HG02642 (cell line): ENCODE measurements around the gene KEAP1.

Source experiments
- ATAC-seq: cut with Tn5 transposase; IDR thresholded peaks from one replicate; pipeline ENCODE4 v1.9.1; 2021; ENCODE audit warnings: mild to moderate bottlenecking; ENCODE audit not compliant: unreplicated experiment, poor library complexity

Gene KEAP1

DNA sequence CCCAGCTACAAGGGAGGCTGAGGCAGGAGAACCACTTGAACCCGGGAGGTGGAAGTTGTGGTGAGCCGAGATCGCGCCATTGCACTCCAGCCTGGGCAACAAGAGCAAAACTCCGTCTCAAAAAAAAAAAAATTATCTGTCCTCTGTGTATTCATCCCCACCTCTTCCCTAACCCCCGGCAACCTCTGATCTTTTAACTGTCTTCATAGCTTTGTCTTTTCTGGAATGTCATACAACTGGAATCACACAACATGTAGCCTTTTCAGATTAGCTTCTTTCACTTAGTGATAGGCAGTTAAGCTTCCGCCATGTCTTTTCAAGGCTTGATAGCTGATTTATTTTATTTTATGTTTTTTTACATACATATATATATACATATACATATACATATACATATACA is 22.5 kb upstream of the KEAP1 start:
- no peak for ATAC-seq

DNA sequence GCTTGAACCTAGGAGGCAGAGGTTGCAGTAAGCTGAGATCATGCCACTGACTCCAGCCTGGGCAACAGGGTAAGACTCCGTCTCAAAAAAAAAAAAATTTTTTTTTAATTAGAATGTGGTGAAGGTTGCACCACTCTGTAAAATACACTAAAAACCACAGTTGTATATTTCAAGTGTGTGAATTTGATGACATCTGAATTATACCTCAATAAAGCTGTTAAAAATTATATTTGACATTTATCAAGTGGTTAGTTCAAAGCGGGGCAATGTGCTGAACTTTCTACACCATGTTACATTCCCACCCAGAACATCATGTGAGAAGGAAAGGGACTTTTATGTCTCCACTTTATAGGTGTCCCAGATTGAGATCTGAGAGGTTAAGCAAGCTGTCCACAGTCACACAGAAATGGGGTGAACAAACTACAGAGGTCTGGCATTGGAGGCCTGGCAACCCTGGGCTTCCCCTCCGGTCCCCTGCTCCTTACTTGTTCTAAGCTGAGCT is 20.0 kb upstream of the KEAP1 start:
- ATAC-seq, result no peak

DNA sequence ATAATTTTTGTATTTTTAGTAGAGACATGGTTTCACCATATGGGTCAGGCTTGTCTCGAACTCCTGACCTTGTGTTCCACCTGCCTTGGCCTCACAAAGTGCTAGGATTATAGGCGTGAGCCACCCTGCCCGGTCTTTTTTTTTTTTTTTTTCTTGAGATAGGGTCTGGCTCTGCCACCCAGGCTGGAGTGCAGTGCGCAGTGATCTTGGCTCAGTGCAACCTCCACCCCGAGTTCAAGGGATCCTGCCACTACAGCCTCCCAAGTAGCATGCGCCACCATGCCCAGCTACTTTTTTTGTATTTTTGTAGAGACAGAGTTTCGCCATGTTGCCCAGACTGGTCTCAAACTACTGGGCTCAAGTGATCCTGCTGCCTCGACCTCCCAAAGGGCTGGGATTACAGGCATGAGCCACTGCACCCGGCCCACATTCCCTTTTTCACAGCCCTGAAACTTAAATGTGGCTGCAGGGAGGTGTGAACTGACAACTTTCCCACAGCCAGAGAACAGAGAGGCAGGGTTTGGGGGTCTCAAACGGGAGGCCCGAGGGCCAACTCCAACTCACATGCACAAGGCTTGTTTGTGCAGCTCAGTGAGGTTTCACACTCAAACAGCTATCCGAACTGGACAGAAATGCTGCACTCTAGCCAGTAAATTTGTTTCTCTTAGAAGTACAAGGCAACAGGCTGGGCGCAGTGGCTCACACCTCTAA is 18.5 kb upstream of the KEAP1 start:
- no peak for ATAC-seq

DNA sequence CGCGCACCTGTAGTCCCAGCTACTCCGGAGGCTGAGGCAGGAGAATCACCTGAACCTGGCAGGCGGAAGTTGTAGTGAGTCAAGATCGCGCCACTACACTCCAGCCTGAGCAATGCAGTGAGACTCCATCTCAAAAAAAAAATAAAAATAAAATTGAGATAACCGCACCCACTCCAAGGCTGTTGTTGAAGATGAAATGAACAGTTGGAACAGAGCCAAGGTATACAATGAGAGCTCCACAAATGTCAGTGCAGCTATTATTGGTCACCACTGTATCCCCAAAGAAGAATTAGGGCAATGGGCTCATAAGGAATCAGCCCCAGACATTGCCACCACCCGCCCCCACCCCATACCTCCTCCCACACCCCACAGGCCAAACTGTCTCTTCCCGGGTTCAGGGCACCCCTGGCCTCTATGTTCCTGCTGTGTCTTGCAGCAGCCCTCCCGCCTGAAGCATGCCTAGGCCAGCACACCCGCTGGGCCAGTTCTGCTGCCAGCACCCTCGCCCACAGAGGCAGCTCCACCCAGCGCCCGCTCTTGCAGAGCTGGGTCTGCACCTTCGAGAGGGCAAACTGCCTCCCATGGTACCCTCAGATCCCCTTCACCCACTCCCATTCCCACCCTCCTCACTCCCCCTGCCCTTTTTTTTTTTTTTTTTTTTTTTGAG is 17.6 kb upstream of the KEAP1 start:
- ATAC-seq, result no peak

DNA sequence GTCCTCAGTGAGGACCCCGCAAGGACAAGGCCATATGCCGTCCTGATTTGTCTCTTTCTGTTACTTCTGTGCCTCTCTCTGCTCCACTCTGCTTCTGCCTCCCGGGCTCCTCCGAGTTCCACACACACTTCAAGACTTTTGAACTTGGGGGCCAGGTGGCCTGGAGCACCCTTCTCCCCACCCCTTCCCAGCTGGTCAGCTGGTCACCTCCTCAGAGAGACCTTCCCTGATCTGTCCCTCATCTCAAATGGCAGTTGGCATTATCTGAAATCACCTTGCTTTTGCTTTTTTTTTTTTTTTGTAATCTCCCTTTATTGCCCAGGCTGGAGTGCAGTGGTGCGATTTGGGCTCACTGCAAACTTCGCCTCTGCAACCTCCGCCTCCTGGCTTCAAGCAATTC is 16.3 kb upstream of the KEAP1 start:
- no peak for ATAC-seq

DNA sequence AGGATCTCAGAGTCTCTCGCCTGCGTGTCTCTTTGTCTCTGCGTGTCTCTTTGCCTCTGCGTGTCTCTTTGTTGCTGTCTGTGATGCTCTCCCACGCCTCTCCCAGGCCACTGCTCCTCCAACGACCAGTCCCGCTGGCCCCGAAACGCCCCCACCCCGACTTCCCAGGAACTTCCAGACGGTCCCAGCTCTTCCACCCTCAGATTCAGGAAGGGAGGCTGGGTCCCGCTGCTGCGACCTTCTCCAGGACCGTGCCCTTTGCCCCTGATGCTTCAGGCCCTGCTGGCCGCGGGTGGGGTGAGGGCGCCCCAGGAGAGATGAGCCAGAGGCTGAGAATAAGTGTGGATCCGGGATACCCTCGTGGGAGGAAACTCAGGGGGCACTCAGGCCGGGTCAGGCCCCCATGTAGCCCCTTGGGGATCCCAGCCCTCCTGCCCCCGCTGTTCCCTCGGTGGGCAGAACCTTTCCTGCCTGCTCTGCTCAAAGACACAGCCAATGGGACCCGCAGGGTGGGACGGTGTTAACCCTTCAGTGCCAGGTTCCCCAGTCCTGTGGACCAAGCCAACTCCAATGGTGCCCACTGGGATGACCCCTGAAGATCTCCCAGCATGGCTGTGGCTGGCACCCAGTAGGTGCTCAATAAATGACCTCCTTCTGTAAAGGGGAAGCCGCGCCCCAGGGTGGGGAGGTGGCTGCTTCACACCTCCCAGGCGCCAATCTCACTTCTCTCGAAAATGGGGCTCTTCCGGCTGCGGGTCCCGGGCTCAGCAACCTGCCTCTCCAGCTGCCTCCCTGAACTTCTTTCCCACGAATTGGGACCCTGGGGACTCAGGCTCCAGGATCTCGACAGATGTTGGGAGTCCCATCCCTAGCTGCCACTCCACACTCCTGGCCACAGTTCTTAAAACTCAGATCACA is 15.5 kb upstream of the KEAP1 start:
- no peak for ATAC-seq

DNA sequence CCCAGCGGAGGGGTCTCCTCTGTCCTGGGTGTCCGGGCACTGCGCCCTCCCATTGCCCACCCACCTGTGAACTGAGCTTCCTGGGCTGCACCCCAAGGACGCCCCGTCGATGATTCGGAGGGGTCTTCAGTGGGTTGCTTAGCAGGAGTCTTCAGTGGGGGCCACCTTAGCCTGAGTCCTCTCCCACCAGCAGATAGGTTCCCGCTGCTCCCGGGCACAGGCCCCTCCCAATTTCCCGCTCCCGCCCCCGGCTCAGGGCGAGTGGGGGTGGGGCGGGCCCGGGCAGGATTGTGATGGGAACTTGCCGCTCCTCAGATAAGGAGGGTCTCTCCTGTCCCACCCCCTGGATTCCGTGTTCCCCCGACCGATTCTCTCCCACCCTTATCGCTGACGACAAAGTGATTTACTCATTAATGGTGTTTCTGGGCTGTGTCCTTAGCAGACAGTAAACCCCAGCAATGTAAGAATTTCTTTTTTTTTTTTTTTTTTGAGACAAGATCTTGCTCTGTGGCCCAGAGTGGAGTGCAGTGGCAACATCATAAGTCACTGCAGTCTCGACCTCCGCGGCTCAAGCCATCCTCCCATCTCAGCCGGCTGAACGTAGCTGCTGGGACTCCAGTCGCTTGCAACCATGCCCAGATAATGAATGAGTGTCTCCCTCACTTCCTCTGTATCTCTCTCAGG is 14.7 kb upstream of the KEAP1 start:
- ATAC-seq, result no peak

DNA sequence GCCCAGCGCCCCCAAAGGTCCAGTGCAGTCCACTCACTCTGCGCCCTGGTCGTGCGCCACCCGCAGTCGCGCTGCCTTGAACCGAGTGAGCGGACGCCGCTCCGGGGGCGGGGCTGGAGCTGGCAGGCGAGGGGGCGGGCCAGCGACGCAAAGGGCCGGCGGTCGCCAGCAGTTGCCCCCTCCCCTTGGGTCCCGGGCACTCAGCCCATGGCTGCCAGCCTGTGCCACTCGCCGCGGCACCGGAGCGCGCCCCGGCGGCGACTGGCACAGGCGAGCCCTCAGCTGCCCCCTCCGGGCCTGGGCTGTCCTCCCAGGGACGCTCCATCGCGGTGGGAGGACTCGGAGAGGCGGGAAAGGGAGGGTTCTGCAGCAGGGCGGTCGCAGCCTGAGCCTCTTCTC is 14.2 kb upstream of the KEAP1 start, which contains the start of gene S1PR5:
Gene S1PR5, minus strand, starts transcription at position 87 of the 399 bp plus-strand sequence. CDS start 2,436 bp downstream, outside the sequence.
- no peak for ATAC-seq

DNA sequence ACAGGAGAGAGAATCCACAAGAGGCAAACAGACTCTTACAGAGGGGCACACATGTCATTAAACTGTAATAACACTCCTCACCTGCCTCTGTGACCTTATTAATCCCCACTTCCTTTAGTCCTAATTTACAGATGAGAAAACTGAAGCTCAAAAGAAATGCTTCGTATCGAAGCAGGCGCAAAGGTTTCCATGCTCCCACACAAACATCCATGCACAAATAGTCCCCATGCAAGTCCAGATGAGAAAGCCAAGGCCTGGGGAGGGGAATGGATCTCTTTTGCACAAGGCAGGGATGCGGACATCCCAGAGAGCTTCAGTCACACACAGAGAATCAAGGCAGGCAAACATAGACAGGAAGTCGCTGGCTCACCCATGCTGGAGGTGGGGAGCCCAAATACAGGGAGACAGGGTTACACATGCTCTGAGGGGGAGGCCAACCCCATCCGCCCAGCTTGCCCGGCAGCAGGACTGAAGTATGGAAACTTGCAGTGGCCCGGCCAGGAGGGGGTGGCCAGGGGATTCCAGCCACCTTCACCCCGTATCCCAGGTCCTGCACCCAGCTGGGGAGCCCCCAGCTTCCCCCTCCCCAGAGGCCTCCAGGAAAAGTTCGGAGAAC is 13.6 kb upstream of the KEAP1 start:
- ATAC-seq, result no peak

DNA sequence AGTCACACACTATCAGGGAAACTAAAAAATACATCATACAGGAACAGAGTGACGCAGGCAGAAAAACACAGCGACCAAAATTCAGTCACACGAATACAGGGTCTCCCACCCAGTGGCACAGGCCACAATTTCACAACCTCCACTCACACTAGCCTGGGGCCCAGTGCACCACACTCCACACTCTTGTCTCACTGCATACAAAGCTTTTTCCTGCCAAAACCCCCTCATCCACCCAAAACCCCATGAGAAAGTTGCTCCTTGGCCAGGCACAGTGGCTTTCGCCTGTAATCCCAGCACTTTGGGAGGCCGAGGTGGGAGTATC is 12.9 kb upstream of the KEAP1 start:
- no peak for ATAC-seq

DNA sequence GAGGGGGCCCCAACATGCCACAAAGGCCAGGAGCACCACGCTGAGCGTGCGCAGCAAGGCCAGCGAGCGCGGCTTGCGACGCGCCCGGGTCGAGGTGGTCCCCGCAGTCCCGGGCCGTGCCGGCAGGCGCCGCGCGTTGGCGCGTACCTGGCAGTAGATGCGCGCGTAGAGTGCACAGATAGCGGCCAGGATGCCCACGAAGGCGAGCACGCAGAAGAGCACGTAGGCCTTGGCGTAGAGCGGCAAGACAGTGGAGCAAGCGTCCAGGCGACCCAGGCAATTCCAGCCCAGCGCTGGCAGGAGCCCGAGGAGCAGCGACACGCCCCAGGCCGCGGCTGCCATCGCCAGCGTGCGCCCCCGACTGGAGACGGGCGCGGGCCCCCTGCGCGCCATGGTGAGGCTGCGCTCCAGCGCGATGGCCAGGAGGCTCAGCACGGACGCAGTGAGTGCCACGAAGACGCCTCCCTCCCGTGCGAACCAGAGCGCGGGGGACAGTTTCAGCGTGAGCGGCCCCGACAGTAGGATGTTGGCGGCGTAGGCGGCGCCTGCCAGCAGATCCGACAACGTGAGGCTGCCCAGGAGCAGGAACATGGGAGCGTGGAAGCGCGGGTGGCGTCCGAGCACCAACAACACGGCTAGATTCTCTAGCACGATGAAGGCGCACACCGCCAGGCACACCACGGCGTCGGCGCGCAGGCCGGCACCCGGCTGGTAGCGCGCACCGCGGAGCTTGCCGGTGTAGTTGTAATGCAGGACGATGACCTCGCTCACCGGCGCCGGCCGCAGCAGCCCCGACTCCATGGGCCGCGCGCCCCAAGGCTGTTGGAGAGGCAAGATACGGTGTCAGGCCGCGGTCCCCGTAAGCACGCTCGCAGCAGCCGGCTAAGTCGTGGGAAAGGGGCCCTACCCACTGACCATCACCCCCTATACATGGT is 11.3 kb upstream of the KEAP1 start:
- no peak for ATAC-seq

DNA sequence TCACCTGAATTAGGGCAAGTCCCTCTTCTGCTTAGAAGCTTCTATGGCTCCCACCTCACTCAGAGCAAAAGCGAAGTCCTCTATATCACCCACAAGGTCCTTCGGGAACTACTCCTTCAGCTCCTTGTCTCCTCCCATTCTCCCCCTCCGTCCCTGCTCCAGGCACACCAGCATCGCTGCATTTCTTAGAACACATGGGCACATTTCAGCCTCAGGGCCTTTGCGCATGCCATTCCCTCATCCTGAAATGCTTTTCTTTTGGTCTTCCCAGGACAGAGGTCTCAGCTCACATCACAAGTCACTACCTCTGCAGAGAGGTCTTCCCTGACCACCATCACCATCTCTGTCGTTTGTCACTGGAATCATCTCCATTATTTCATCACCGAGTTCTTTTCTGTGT is 10.1 kb upstream of the KEAP1 start:
- ATAC-seq, result no peak

DNA sequence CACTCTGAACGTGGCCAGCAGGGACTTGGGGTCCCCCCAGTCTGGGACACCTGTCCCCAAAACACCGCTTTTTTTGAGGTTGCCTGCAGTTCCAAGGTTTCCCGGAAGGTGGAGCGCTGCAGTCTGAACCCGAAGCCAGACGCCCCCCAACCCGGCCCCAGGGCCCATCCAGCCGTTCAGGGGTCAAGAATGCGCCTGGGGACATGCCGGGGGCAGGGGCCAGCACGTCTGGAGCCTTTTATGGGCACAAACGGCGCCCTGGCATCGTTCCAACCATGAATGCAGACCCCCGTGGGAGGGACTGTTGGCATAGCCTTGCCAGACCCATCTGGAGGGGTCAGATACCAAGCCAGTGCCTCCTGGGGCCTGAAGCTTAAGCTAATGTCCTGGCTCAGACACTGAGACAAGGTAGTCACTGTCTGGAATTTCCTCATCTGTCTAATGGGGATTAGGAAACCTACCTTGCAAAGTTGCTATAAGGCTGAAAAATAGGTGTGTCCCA is 7.2 kb upstream of the KEAP1 start:
- no peak for ATAC-seq

DNA sequence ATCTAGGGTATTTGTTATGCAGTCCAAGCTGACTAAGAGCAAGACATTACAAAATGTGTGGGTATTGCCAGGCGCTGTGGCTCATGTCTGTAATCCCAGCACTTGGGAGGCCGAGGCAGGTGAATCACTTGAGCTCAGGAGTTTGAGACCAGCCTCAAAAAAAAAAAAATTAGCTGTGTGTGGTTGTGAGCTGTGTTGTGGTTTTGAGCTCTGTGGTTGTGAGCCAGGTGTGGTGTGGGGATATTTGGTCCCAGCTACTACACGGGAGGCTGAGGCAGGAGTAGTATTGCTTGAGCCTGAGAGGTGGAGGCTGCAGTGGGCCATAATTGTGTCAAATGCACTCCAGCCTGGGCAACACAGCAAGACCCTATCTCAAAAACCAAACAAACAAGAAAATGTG is 5.6 kb upstream of the KEAP1 start:
- no peak for ATAC-seq

DNA sequence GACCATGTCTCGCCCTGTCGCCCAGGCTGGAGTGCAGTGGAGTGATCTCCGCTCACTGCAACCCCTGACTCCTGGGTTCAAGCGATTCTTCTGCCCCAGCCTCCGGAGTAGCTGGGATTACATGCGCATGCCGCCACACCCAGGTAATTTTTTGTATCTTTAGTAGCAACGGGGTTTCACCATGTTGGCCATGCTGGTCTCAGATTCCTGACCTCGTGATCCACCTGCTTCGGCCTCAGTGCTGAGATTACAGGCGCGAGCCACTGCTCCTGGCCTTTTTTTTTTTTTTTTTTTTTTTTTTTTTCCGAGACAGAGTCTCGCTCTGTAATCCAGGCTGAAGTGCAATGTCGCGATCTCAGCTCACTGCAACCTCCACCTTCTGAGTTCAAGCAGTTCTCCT is 4.9 kb upstream of the KEAP1 start:
- ATAC-seq, result no peak

DNA sequence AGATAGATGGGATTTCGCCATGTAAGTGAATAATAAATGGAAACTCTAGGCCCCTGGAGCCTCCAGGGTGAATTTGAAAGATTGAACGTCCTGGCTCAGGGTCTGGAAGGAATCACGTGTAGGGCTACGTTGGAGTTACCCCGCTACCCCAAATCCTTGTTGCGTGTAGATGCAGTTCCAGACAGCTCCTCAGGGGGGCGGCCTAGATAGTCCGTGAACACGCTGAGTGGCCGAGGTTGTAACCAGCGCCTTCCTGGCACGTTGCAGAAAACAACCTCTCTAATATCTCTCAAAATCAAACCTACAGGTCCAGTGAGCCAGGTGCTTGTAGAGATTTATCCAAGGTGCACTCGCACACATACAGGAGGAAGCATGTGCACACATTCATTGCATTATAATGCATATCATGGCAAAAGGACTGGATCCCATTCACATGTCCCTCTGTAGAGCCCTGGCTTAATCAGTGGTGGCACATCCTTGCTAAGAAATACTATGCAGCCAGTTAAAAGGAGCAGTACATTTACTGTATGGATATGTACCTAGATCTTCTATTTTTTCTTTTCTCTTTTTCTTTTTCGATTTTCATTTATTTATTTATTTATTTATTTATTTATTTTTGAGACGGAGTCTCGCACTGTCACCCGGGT is 2.5 kb upstream of the KEAP1 start:
- ATAC-seq, result no peak

DNA sequence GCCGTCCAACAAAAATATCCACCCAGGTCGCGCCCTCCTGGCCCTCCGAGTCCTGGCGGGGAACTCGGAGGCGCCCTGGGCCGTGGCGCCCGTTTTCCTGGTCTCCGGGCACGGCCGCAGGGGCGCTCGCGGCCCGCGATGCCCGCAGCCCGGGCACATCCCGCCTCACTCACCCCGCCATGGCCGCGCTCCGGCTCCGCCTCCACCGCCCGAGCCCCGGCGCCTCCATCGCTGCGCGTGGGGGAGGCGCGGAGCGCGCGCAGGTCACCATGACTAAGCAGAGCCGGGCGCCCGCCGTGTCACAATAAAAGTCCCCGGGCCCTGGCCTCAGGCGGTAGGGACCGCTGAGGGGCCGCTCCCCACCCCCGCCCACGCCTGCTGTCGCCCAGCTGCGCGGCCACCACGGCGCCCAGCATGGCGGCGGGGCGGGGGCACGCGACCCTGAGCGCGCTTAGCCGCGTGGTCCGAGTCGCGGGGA is 593 bp downstream of the KEAP1 start:
- ATAC-seq, result peak; percentile 88

DNA sequence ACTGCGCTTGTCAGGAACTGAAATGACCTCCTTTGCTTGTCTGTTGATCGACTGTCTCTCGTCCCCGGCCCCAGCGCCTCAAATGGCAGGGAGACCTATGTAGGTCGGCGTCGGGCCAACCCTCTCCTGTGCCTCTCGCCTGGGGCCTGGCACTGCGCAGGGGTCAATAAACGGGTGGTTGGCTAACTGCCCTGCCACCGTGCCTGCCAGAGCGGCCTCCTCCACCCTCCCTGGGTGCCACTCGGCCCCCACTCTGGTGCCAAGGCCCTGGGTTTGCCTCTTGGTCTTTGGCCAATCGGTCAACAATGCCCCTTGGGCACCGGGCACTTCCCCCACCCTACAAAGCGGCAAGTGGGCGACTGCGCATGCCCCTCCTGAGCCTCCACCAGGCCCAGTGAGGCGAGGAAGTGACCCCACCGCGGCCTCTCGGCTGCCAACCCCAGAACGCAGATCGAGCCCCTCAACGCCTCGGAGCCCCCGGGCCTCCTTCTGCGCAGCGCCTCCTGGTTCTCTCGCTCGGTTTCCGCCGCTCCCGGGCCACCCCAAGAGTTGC is 1.1 kb downstream of the KEAP1 start:
- peak; percentile 50 for ATAC-seq
